ENCODE results near the gene C10orf67. TPM values are rescaled to one million over a fixed set of nuclear protein-coding genes. Genes with fewer than 3 reads are reported as not detected.

C10orf67 gene
- total RNA-seq, 1 experiment from 2014 or later, result not detected

GRCh38 chr10:23200997-23201652 is 143.5 kb downstream of the C10orf67 start:
- TF ChIP-seq REST (IDR thresholded peaks at IDR 0.05; ENCODE audit: insufficient read depth in 1 of 2, low read depth in 2 of 2, low read length in 1 of 2) (no peak), SIN3A (IDR thresholded peaks at IDR 0.05; ENCODE audit: borderline replicate concordance, insufficient read depth, low read depth, low read length) (no peak), CTCF (IDR thresholded peaks at IDR 0.05) (no peak), TCF7L2 (IDR thresholded peaks at IDR 0.05; ENCODE audit: low read depth, low read length) (no peak), POLR2AphosphoS5 (IDR thresholded peaks at IDR 0.05; ENCODE audit: low read depth, low read length) (no peak)
- Histone ChIP-seq H3K27ac (ENCODE audit: low read length) (no peak overlapping the region), H3K27me3 (ENCODE audit: control insufficient read depth, insufficient read depth, low read length) (no peaks in the 10 kb centered on the region; the same call in 1 of the 2 replicates), H3K4me3 (ENCODE audit: low read depth in 2 of 2, low read length in 2 of 2) (no peak overlapping the region), H3K9me3 (ENCODE audit: control insufficient read depth, insufficient read depth, low read depth, low read length) (no peaks in the 10 kb centered on the region), H3K36me3 (ENCODE audit: control insufficient read depth, insufficient read depth, low read length) (no peaks in the 10 kb centered on the region), H3K4me1 (ENCODE audit: control insufficient read depth, insufficient read depth, low read length) (no peaks in the 10 kb centered on the region)
- in situ Hi-C loops (cut with HindIII; ENCODE audit: low pct_unique_long_range_greater_than_20kb, low sequenced_read_pairs) (no loop called here), intact Hi-C loops (cut with micrococcal nuclease; ENCODE audit: unreplicated experiment) (no loop called here)
- no peak for DNase-seq (ENCODE audit: low read depth, low spot score)
- no TSS peak for BruUV-seq (replicated peaks)
- CTCF ChIA-PET, result no interaction called here
- ATAC-seq, result no peak
- POLR2A ChIA-PET, result interaction anchor here (0.7 kb wide), 1 partner anchor 1334 kb away, joined by 6 read pairs; no protein-coding TSS in a partner anchor

- TF ChIP-seq REST (IDR thresholded peaks at IDR 0.05; ENCODE audit: insufficient read depth in 1 of 2, low read depth in 2 of 2, low read length in 1 of 2), result no peak
- no peak for TF ChIP-seq SIN3A (IDR thresholded peaks at IDR 0.05; ENCODE audit: borderline replicate concordance, insufficient read depth, low read depth, low read length)
- no peak for TF ChIP-seq TCF7L2 (IDR thresholded peaks at IDR 0.05; ENCODE audit: low read depth, low read length)
- TF ChIP-seq CTCF (IDR thresholded peaks at IDR 0.05), result no peak
- TF ChIP-seq POLR2AphosphoS5 (IDR thresholded peaks at IDR 0.05; ENCODE audit: low read depth, low read length), result no peak
- in situ Hi-C loops (cut with HindIII; ENCODE audit: low pct_unique_long_range_greater_than_20kb, low sequenced_read_pairs), result no loop called here
- ATAC-seq (no peak), DNase-seq (ENCODE audit: low read depth, low spot score) (no peak)
- ChIA-PET POLR2A (interaction anchor here (0.7 kb wide), 1 partner anchor 1335 kb away, joined by 6 read pairs; no protein-coding TSS in a partner anchor), CTCF (no interaction called here)
- no peak overlapping the region for H3K27ac ChIP-seq (ENCODE audit: low read length)
- H3K4me3 ChIP-seq (ENCODE audit: low read depth in 2 of 2, low read length in 2 of 2), result no peak overlapping the region
- no peaks in the 10 kb centered on the region for H3K9me3 ChIP-seq (ENCODE audit: control insufficient read depth, insufficient read depth, low read depth, low read length)
- intact Hi-C loops (cut with micrococcal nuclease; ENCODE audit: unreplicated experiment), result no loop called here
- no peaks in the 10 kb centered on the region; the same call in 1 of the 2 replicates for H3K27me3 ChIP-seq (ENCODE audit: control insufficient read depth, insufficient read depth, low read length)
- H3K36me3 ChIP-seq (ENCODE audit: control insufficient read depth, insufficient read depth, low read length), result no peaks in the 10 kb centered on the region
- no TSS peak for BruUV-seq (replicated peaks)
- no peaks in the 10 kb centered on the region for H3K4me1 ChIP-seq (ENCODE audit: control insufficient read depth, insufficient read depth, low read length)
Measured at GRCh38 chr10:23200586-23200985, 144.0 kb downstream of the C10orf67 start.

Data from Panc1 (cell line).